HG03460 (cell line): Measurements from ENCODE around the gene MALL.
A peak's percentile ranks its signal among the peaks of the same experiment; 100 is the strongest.
"Not testable (repeated sequence)": the region's sequence is repeated elsewhere in the genome, so short reads cannot be mapped to it uniquely, and the experiment has no call there.

Source experiments
- ATAC-seq: cut with Tn5 transposase; IDR thresholded peaks from one replicate; pipeline ENCODE4 v1.9.1; 2021; ENCODE audit not compliant: unreplicated experiment

Gene MALL

DNA sequence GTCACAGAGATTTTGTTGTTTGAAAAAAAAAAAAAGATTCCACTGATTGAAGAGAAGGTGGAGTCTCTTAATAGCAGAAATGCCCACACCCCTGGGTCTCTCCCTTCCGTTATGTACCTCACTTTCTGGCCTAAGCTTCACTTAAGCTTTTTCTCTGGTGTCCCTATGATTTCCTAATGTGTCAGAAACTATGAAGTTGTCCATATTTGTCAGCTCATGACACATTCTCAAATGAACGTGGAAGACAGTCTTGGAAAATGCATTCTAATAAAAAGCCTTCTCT, 5.4 kb upstream of the MALL start:
- no peak for ATAC-seq

DNA sequence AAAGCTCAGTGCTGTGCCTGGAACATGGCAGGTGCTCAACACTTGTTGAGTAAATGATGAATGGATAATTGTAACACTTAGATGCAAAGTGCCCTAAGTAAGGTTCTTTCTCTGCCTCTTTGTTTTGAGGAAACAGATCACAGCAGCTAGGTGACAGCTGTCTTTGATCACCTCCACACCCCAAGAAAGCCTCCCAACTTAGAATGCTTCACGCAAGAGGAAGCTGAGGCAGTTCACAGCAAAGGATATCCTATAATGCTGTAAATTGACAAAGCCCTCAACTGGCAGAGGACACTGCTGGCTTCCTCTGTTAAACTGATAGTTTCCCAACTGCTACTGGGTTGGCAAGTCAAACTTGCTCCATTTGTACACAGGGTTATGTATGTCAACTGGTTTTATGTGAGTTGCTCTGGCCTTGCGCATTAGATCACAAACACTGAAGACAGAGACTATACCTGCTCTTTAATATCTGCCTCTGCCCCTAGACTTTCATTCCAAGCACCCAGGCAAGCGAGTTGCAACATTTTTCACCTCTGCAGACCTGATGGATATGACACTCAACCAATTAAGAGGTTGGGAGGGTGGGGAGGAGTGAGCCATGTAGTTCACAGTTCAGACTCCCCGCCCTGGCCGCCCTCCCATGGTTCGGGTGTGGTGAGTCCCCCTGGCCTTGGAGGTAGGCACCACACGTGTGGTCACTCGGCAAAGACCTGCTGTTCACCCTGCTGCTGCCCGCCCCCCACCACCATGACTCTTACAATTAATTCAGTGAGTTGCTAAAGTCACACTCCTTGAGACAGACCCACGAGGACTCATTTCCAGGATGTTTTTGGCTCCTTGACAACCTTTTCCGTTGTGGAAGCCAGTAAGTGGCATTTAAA, 4.8 kb upstream of the MALL start:
- ATAC-seq = no peak

DNA sequence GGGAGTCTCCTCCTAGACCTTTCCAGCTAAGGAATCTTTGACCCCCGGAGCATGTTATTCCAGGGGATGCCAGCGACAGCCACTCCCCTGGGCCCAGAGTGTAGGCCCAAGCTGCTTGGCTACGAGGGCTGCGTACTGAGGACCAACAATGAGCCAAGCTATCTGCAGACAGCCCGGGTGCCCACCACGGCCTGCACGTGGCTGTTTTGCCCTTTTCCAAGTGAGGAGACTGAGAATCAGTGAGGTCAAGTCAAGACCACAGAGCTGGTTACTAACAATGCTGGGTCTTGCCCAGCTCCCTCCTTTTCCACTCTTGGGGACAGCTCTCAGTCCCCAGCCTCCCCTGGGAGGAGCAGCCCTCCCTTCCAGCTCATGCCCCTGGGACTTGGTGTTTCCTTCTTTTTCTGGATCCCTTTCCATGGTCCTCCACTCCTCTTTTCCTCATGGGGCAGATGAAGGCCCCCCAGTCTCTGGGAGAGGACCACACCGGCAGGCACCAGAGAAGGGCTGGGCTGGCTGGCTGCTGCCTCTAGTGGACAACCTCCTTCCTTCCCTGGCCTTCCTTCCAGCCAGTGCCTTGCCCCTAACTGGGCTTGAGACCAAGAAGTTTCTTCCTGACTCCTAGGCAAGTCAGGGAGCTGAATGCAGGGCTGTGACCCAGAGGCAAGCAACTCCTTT, 550 bp upstream of the MALL start:
- ATAC-seq = no peak

DNA sequence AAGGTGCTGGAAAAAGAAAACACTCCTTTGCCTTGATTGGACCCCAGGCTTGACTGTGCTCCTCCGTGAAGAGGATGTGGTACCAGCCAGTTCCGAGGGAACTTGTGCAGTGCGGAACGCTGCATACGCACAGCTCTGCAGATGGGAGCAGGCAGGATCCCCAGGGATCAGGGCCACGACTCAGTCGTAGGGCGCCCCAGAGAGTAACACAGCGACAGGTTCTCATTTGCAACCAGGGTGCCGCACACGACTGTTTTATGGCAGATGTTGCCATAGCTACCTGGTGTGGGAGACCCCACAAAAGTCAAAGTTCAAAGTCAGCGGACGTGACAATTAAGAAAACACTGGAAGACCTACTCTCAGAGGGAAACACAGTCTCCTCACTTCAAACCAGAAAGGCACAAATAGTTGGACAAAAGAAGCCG, 779 bp downstream of the MALL start:
- no peak for ATAC-seq

DNA sequence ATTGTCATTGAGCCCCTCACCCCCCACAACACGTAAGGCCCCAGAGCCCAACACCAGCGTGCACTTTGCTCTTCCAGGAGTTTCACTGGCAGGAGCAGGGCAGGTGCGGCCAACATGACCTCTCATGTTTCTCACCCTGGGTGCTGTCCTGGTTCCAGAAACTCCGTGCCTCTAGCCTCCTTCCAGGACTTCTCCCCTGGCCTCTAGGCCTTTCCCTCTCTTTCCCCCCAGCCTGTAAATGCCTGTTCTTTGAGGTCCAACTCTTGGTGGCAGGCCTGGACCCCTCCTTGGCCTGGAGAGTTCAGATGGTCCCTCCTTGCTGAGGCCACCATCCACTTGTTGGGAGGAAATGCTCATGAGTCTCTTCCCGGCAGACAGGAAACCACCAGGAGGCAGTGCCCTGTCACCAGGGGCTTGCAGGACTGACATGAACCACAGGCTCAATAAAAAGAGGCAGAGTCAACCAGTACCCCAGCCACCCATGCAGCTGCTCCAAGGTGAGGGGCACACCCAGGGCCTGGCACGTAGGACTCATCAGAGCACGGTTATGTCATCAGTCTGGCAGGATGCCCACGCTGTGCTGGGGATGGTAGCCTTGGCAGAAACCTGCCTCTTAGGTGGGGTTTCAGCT, 1.5 kb downstream of the MALL start:
- ATAC-seq = no peak

DNA sequence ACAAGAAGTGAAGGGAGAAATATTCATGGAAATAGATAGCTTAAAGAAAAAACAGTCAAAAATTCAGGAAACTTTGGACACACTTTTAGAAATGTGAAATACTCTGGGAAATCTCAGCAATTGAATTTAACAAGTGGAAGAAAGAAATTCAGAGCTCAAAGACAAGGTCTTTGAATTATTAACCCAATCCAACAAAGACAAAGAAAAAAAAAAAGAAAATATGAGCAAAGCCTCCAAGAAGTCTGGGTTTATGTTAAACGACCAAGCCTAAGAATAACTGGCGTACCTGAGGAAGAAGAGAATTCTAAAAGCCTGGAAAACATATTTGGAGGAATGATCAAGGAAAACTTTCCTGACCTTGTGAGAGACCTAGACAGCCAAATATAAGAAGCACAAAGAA, 7.3 kb downstream of the MALL start:
- ATAC-seq = not testable (repeated sequence)

DNA sequence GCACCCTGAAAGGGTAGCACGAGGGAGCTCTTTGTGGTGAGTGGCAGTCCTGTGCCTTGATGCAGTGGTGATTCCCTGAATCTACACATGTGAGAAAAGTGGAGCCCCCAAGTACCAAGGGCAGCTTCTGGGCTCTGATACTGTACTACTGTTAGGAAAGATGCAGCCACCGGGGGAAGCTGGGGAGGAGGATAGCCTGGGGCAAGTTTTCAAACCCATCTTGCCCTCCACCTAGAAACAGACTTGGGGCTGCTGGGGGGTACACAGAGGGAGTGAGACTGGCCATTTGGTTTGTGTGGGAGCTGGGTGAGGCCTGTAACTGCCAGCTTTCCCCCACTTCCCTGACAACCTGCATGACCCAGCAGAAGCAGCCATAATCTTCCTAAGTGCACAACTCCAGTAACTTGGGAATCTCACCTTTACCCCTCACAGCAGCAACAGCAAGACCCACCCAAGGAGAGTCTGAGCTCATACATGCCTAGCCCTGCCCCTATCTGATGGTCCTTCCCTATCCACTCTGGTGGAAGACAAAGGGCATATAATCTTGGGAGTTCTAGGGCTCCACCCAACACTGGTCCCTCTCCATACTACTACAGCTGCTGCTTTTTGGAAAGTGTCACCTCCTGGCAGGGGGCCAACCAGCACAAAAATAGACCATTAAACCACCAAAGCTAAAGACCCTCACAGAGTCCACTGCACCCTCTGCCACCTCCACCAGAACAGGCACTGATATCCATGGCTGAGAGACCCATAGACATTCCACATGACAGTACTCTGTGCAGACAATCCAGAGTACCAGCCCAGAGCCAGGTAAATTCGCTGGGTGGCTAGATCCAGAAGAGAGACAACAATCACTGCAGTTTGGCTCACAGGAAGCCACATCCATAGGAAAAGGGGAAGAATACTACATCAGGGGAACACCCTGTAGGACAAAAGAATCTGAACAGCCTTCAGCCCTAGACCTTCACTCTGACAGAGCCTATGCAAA, 8.2 kb downstream of the MALL start:
- ATAC-seq = no peak

DNA sequence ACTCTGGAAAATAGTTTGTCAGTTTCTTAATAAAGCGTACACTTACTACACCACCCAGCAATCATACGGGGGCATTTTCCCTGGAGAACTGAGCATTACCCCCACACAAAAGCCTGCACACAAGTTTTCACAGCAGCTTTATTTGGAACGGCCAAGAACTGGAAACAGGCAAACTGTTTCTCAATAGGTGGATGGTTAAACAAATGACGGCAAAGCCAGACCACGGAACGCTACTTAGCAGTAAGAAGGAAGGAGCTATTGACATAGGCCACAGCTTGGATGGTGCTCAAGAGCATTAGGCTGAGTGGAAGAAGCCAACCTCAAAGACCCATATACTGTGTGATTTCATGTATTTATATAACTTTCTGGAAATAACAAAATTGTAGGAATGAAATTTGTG, 9.0 kb downstream of the MALL start:
- no peak for ATAC-seq

DNA sequence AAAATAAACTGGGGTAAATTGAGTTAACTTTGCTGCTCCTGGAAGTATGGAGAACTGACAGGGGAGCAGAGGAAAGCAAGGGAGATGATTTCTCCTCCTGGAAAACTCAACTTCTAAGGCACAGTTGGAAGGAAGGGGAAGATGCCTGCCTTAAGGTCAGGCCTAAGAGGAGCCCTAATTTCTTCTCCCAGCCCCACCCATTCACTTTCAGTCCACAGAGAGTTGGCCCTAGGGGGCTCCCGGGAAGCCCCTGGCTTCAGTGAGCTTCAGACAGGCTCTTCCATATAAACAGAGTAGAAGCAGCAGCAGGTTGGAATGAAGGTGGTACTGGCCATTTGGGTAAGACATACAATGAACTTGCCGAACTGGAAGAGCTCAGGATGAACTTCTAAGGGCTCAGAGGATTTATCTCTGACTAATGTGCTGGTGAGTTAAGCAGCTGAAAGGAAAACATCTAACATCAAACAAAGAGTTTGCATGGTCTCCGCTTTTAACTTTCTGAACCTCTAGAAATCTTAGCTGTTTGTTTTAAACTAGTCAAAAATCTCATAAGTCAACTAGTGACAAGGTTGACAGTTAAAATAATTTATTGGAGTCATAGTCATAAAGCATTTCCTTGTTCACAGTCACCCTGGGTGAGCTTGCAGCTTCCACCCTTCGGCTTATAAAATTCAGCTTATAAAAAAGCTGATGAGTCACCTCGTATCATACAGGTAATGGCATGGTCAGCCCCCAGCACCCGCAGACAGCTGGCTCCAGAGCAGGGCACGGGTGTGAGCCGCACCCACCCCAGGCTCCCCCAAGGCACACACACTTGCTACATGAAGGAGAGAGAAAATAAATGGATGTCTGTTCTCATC, 9.8 kb downstream of the MALL start:
- no peak for ATAC-seq

DNA sequence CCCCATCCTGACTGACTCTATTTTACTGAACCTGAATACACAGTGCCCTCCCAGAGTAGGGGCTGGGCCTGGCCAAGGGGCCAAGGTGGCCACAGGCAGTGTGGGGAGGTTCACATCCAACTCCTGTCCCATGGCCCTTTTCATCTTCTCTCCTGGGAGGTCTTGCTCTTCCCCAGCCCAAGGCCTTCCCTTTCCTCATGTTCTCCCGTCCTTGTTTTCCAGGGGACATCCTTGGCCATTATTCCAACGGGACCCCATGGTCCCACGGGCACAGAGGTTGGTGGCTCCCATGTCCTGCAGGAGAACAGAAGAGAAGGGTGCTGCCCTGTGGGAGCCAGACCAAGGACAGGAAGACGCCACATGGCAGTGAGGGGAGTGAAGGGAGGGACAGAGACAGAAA, 10.4 kb downstream of the MALL start:
- no peak for ATAC-seq

DNA sequence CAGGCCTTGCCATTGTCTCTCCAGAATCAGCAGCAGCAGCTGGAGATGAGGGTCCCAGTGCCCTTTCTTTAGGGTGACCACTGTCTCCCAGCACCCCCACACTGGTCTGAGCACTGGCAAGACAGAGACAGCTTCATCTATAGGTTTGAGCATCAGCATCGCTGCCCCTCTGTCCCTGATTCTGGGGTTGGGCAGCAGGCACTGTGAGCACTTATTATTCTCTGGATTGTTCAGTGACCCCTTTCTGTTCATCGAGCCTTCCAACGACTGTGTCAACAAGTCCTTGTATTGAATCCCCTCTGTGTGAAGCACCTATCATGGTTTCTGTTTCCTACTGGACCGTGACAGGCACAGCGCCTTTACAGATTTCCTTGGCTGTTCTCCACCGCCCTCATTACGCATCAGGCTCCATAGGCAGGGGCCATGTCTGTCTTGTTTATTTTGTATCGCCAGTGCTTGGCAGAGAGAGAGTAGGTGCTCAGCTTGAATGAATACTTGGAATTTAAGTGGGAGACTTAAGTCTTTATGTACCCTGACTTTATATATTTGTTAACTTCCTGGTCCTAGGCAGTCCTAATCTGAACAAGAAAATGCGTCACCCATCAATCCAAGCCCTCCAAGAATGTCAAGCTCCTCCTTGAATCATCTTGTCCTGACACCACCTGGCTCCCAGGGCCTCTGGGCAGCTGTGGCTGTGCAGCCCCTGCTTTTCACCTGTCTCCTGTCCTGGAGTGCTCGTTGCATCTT, 11.4 kb downstream of the MALL start:
- no peak for ATAC-seq

DNA sequence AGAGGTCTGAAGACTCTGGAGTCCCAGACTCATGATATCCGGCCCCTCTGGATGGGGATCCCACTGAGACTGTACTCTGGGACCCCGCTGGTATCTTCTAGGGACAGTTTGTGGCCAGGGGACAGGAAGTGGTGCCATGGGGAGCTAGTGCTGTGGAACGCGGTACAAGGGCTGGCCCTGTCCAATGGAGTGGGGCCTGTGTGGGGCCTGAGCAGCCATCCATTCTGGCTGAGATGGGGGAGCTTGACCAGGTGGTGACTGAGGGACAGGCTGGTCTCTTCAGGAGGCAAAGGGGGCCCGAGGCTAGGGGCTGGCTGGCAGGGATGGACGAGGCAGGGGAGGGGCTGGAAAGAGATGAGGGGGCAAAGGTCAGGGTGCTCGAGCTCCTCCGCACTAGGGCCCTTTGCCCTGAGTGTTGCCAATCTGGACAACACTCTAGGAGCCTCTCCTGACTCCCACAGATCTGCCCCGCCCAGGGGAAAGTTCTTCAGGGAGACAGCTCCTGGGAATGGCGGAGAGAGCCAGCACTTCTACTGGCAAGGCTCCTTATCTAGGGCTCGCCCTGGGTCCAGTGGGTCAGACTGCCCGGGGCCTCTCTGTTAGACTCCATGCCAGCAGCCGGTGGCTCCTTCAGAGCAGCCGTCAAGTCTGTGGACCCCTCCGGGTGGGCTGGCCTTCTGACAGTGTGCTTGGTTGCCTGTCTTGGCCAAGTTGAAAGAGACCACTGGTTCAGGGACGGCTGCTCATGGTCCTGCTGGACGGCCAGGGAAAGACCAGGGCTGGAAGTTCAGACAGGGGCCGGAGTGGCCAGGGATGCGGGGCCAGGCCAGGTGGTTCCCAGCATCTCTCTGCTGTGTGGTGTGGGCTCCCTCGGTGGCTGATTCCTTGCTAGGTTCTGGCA, 12.3 kb downstream of the MALL start:
- no peak for ATAC-seq

DNA sequence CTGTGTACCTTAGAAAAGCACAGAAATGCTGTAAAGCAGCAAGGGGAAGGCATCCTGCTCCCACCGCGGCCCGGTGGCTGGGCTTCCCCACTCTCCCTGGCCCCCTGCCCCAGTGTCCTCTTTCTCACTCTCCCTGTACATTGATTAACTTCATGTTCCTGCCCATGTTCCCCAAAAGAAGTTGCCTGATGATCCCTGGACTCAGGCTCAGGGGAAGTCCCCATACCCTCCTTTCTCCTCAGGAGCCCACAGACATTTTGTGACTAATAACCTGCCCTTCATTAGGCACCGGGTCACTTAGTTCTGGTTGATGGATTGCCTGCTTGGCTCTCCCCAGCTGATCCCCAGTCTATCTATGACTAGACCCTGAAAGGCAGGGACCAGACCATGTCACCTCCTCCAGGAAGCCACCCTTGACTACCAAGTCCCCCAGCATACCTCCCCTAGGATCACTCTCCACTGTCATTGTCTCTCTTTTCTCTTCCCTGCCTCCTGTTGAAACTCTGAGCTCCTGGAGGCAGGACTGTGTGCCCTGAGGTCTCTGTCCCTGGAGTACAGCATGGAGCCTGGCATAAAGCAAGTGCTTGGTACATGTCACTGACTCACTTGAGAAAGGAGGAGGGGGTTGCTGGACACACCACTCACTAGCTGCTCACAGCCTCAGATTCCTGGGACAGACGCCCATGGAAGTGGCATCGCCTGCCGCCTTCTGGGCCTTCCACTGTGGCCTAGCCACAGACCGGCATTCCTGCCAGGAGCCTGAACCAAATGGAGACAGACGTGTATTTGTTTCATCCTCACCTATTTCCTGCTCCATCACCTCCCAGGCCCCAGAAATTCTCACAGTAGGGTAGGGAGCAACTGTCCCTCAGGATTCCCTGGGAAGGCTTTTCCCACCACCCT, 13.5 kb downstream of the MALL start:
- peak; percentile 48 for ATAC-seq

DNA sequence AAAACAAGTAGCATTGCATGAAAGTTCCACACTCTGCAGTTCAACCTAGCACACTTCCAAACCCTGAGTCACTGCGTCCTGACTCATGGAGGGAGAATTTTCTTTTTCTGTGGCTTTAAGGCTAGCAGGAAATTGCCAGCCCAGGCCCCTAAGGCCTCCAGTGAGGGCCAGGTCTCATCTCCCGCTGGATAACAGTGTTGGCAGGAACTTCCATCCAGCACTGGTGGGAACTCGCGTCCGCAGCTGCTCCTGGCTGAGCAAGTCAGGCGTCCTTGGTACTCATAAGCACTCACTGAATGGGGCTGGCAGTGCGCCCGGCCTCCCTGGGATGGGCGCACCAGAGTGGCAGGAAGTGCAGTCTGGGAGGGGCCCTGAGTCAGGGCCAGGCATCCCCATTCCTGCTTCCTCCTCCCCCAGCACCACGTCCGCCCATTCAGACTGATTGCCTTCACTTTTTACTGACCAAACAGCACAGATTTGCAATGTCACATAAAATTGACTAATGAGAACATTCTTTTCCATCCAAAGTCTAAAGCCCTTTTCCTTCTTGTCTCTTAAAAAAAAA, 14.3 kb downstream of the MALL start:
- ATAC-seq = no peak

DNA sequence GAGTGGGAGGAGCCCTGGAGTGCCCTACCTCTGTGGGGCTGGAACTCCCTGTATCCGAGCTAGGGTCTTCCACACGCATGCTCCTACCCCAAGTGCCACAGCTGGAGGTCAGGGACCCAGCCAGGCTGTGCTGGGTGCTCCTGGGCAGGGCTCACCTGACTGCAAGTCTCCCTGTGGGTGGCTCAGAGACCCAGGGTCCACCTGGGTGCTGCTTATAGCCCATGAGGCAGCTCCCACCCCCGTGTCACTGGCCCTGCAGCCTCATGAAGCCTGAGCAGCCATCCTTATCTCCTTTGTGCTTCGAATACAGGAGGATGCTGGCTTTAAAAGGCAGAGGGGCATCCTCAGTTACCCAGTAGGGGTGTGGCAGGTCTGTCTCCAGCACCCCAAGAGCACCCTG, 14.7 kb downstream of the MALL start:
- not testable (repeated sequence) for ATAC-seq

DNA sequence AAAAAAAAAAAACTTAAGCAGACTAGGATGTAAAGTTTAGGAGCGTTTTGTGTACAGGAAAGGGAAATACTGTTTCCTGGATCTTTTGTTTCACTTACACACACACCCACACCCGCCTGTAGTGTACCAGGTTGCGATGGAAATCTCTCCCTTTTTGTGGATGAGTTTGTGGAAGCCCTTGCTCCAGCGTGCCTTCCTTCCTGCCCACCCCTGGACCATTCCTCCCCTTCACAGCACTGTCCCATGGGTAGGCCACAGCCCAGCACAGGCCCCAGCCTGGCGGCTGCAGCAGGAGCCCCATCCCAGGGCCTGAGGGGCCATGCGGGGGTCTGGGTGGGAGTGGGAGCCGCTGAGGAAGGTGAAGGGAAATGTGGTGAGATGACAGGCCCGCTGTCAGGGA, 15.1 kb downstream of the MALL start:
- no peak for ATAC-seq
